SK-N-SH treated with all-trans-retinoic acid at 6 μM for 48 hours (cell line): Measurements from ENCODE around the gene CDC42BPG.

Experiments used
- CREB5 ChIP-seq: fragments of 250-450 bp; sonication (Bioruptor Pico); IDR thresholded peaks from 2 replicates; pipeline ENCODE4 v1.5.1; 2020; ENCODE audit warnings: low read depth, mild to moderate bottlenecking, moderate library complexity
- CSDC2 ChIP-seq: fragments of 250-450 bp; sonication (Bioruptor Pico); IDR thresholded peaks from 2 replicates; pipeline ENCODE4 v1.5.0; 2020; ENCODE audit warnings: mild to moderate bottlenecking, moderate library complexity
- GLIS3 ChIP-seq: fragments of 250-450 bp; sonication (Bioruptor Pico); IDR thresholded peaks from 2 replicates; pipeline ENCODE4 v1.5.0; 2020; ENCODE audit warnings: mild to moderate bottlenecking, moderate library complexity
- ISL1 ChIP-seq: fragments of 250-450 bp; sonication (Bioruptor Pico); IDR thresholded peaks from 2 replicates; pipeline ENCODE4 v2.1.2; 2022; ENCODE audit warnings: mild to moderate bottlenecking, moderate library complexity
- PPARA ChIP-seq: fragments of 250-450 bp; sonication (Bioruptor Pico); IDR thresholded peaks from 2 replicates; pipeline ENCODE4 v1.5.0; 2020; ENCODE audit warnings: mild to moderate bottlenecking, borderline replicate concordance
- RARB ChIP-seq: fragments of 250-450 bp; sonication (Bioruptor Pico); IDR thresholded peaks from 2 replicates; pipeline ENCODE4 v1.8.0; 2021; ENCODE audit warnings: mild to moderate bottlenecking, moderate library complexity
- SNAI2 ChIP-seq: fragments of 250-450 bp; sonication (Bioruptor Pico); IDR thresholded peaks from 2 replicates; pipeline ENCODE4 v1.5.0; 2020; ENCODE audit warnings: mild to moderate bottlenecking, moderate library complexity
- TOX ChIP-seq: fragments of 250-450 bp; sonication (Bioruptor Pico); IDR thresholded peaks from 2 replicates; pipeline ENCODE4 v1.8.0; 2021; ENCODE audit warnings: mild to moderate bottlenecking, moderate library complexity, borderline replicate concordance
- ZFP3 ChIP-seq: fragments of 250-450 bp; sonication (Bioruptor Pico); IDR thresholded peaks from 2 replicates; pipeline ENCODE4 v1.5.0; 2020; ENCODE audit warnings: mild to moderate bottlenecking, moderate library complexity
- ZNF565 ChIP-seq: fragments of 450-650 bp; formaldehyde crosslinking; conservative IDR thresholded peaks from 2 replicates; pipeline ENCODE4 v1.5.0; 2020; ENCODE audit warnings: low read depth, mild to moderate bottlenecking, moderate library complexity
- TF ChIP-seq, protein P1 (sequence below): fragments of 250-450 bp; sonication (Bioruptor Pico); IDR thresholded peaks from 2 replicates; pipeline ENCODE4 v1.8.0; 2020; ENCODE audit warnings: mild to moderate bottlenecking, moderate library complexity, borderline replicate concordance

DNA sequence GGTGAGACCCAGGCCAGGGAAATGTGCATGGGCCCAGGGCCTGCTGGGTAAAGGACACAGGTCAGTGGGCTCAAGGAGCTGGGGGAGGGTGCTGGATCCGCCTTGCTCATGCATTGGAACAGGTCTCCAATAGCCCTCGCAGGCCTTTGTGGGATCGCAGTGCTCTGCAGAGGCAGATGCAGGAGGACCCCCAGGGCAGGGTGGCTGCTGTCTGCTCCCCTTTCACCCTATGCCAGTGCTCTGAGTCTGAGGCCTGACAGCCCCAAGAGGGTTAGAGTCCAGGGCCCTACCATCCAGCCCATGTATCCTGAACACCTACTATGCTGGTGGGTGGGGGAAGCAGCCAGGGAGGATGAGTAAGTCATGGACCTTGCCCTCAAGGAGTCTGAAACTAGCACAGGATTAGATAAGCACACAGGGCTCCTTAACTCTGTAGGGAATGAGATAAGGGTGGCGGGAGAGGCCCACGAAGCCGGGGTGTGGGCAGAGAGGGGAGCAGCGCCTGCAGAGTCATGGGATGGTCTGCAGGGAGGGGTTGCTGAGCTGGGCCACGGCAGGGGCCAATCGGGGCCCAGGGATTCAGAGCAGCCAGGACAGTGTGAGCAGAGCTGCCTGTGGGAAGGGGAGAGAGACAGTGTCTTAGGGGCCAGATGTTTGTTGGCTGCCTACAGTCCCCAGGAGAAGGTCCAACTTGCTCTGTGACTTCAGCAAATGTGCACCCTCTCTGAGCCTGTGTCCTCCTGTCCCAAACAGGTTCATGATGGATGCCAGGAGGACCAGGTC is 44.5 kb upstream of the CDC42BPG start:
- no peak for TF ChIP-seq ZFP3
- no peak for TF ChIP-seq RARB (CRISPR knock-in tag)
- no peak for TF ChIP-seq CSDC2 (CRISPR knock-in tag)
- no peak for TF ChIP-seq PPARA (CRISPR knock-in tag)
- TF ChIP-seq TOX, result no peak
- no peak for TF ChIP-seq ZNF565
- TF ChIP-seq, protein P1, sequence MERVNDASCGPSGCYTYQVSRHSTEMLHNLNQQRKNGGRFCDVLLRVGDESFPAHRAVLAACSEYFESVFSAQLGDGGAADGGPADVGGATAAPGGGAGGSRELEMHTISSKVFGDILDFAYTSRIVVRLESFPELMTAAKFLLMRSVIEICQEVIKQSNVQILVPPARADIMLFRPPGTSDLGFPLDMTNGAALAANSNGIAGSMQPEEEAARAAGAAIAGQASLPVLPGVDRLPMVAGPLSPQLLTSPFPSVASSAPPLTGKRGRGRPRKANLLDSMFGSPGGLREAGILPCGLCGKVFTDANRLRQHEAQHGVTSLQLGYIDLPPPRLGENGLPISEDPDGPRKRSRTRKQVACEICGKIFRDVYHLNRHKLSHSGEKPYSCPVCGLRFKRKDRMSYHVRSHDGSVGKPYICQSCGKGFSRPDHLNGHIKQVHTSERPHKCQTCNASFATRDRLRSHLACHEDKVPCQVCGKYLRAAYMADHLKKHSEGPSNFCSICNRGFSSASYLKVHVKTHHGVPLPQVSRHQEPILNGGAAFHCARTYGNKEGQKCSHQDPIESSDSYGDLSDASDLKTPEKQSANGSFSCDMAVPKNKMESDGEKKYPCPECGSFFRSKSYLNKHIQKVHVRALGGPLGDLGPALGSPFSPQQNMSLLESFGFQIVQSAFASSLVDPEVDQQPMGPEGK (CRISPR knock-in tag), result no peak
- no peak for TF ChIP-seq ISL1 (CRISPR knock-in tag)
- TF ChIP-seq CREB5 (CRISPR knock-in tag), result no peak
- no peak for TF ChIP-seq GLIS3
- no peak for TF ChIP-seq SNAI2
